Spinal cord (tissue), 10 donors: ENCODE data around the gene LAGE3. TPM values are rescaled to one million over a fixed set of nuclear protein-coding genes. Genes with fewer than 3 reads are reported as not detected.

Experiments used
- DNase-seq, 6 donors: peaks; one replicate each; pipeline versions ENCODE4 v3.0.0 to v3.0.0-alpha.2; 2013 to 2015; ENCODE audit warnings: low spot score in 6 of 6, low read depth in 4 of 6
- H3K27ac ChIP-seq: one replicate; pipeline ENCODE4 v1.5.1; 2013; ENCODE audit warnings: low read depth, low read length, control low read depth
- H3K27me3 ChIP-seq: one replicate; pipeline ENCODE4 v1.6.1; 2013; ENCODE audit warnings: low read length; ENCODE audit not compliant: control insufficient read depth, insufficient read depth
- H3K36me3 ChIP-seq: one replicate; pipeline ENCODE4 v1.6.1; 2013; ENCODE audit warnings: low read length; ENCODE audit not compliant: control insufficient read depth, insufficient read depth
- H3K4me1 ChIP-seq: one replicate; pipeline ENCODE4 v1.6.1; 2013; ENCODE audit warnings: low read length; ENCODE audit not compliant: control insufficient read depth, insufficient read depth
- H3K4me3 ChIP-seq: one replicate; pipeline ENCODE4 v1.5.1; 2013; ENCODE audit warnings: low read depth, low read length, control low read depth
- H3K9me3 ChIP-seq: one replicate; pipeline ENCODE4 v1.6.1; 2013; ENCODE audit warnings: low read length; ENCODE audit not compliant: control insufficient read depth, insufficient read depth
- WGBS: methylation state at CpG from one replicate; pipeline ENCODE4 v1.1.5; 2013; ENCODE audit warnings: missing lambda C conversion rate; ENCODE audit not compliant: insufficient coverage; 5-methylcytosine and 5-hydroxymethylcytosine counted together
- polyA plus RNA-seq, 2 donors: library from polyadenylated mRNA; unstranded; fragments of 120-200 nt; gene quantifications; one replicate each; pipeline ENCODE4 v1.2.1, GENCODE V29; 2013; ENCODE audit not compliant: insufficient read length in 2 of 2
- total RNA-seq, 2 donors: library from RNA; depleted of rRNA in 1 of 2; stranded (reverse); fragments of 120-200 nt in 1 of 2; fragments of >200 nt in 1 of 2; gene quantifications; one replicate each; pipeline versions ENCODE4 v1.2.3 to v1.2.4, GENCODE V29; 2013 to 2014
- donor health status: healthy.

Gene LAGE3
- total and polyA plus RNA-seq, 4 donors: 10.0 to 46.2 (median 41.1) TPM

GRCh38 chrX:154448484-154448883 lies 30.6 kb downstream of the LAGE3 start:
- DNase-seq: no peak
- H3K27me3 ChIP-seq: no peaks in the 10 kb centered on the region
- peaks cover 64% of the 10 kb centered on the region for H3K36me3 ChIP-seq
- no peak overlapping the region for H3K27ac ChIP-seq
- H3K4me1 ChIP-seq: peaks cover 25% of the 10 kb centered on the region
- H3K9me3 ChIP-seq: no peaks in the 10 kb centered on the region
- 90% methylated on average over 14 of the region's 14 CpGs for WGBS
- no peak overlapping the region for H3K4me3 ChIP-seq

GRCh38 chrX:154446430-154446829 lies 32.7 kb downstream of the LAGE3 start:
- no peaks in the 10 kb centered on the region for H3K27me3 ChIP-seq
- H3K4me3 ChIP-seq: no peak overlapping the region
- 89% methylated on average over 12 of the region's 12 CpGs for WGBS
- peaks cover 28% of the 10 kb centered on the region for H3K4me1 ChIP-seq
- H3K36me3 ChIP-seq: peaks cover 73% of the 10 kb centered on the region
- H3K9me3 ChIP-seq: no peaks in the 10 kb centered on the region
- H3K27ac ChIP-seq: no peak overlapping the region
- DNase-seq: no peak

GRCh38 chrX:154445776-154446175 lies 33.3 kb downstream of the LAGE3 start:
- peaks cover 73% of the 10 kb centered on the region for H3K36me3 ChIP-seq
- no peaks in the 10 kb centered on the region for H3K9me3 ChIP-seq
- H3K27me3 ChIP-seq: no peaks in the 10 kb centered on the region
- no peak for DNase-seq
- no peak overlapping the region for H3K4me3 ChIP-seq
- H3K4me1 ChIP-seq: peaks cover 27% of the 10 kb centered on the region
- no peak overlapping the region for H3K27ac ChIP-seq
- 90% methylated on average over 16 of the region's 16 CpGs for WGBS

- Histone ChIP-seq H3K4me3 (peak overlapping the region; percentile 45), H3K9me3 (no peaks in the 10 kb centered on the region), H3K4me1 (peaks cover 31% of the 10 kb centered on the region), H3K27ac (peak overlapping the region; percentile 7), H3K36me3 (peaks cover 73% of the 10 kb centered on the region), H3K27me3 (no peaks in the 10 kb centered on the region)
- 80% methylated on average over 13 of the region's 13 CpGs for WGBS
- DNase-seq: no peak
These were observed 34.3 kb downstream of the LAGE3 start for GRCh38 chrX:154444755-154445246.

GRCh38 chrX:154443992-154444754 lies 34.9 kb downstream of the LAGE3 start, which contains the start of gene FAM50A:
Gene FAM50A (plus strand): TSS chrX:154444141. CDS start chrX:154444236, 95 bp downstream.
- Histone ChIP-seq H3K36me3 (peaks cover 70% of the 10 kb centered on the region), H3K9me3 (no peaks in the 10 kb centered on the region), H3K4me3 (peak within 1 kb of the TSS; percentile 45), H3K27me3 (no peaks in the 10 kb centered on the region), H3K27ac (peak within 1 kb of the TSS; percentile 50), H3K4me1 (peaks cover 33% of the 10 kb centered on the region)
- DNase-seq: peak in 2 of 6 donors; percentile 85 to 86
- WGBS: 27% methylated on average over 94 of the region's 94 CpGs

GRCh38 chrX:154443479-154443910 lies 35.6 kb downstream of the LAGE3 start:
- 49% methylated on average over 9 of the region's 10 CpGs for WGBS
- H3K4me1 ChIP-seq: peaks cover 40% of the 10 kb centered on the region
- no peak for DNase-seq
- H3K36me3 ChIP-seq: peaks cover 69% of the 10 kb centered on the region
- peak overlapping the region; percentile 50 for H3K27ac ChIP-seq
- no peaks in the 10 kb centered on the region for H3K27me3 ChIP-seq
- no peaks in the 10 kb centered on the region for H3K9me3 ChIP-seq
- peak overlapping the region; percentile 10 for H3K4me3 ChIP-seq

- Histone ChIP-seq H3K36me3 (peaks cover 66% of the 10 kb centered on the region), H3K27me3 (no peaks in the 10 kb centered on the region), H3K4me3 (no peak overlapping the region), H3K27ac (no peak overlapping the region), H3K9me3 (no peaks in the 10 kb centered on the region), H3K4me1 (peaks cover 47% of the 10 kb centered on the region)
- WGBS: 70% methylated on average over 20 of the region's 21 CpGs
- no peak for DNase-seq
These were observed 36.9 kb downstream of the LAGE3 start for GRCh38 chrX:154441984-154442707.

- Histone ChIP-seq H3K4me3 (no peak overlapping the region), H3K27me3 (no peaks in the 10 kb centered on the region), H3K4me1 (peaks cover 47% of the 10 kb centered on the region), H3K27ac (no peak overlapping the region), H3K36me3 (peaks cover 60% of the 10 kb centered on the region), H3K9me3 (no peaks in the 10 kb centered on the region)
- 89% methylated on average over 5 of the region's 11 CpGs for WGBS
- no peak for DNase-seq
These were observed 37.5 kb downstream of the LAGE3 start for GRCh38 chrX:154441564-154441963.

GRCh38 chrX:154440623-154441357 lies 38.3 kb downstream of the LAGE3 start:
- WGBS: 82% methylated on average over 17 of the region's 17 CpGs
- DNase-seq: no peak
- no peak overlapping the region for H3K27ac ChIP-seq
- no peaks in the 10 kb centered on the region for H3K27me3 ChIP-seq
- H3K9me3 ChIP-seq: no peaks in the 10 kb centered on the region
- H3K4me1 ChIP-seq: peaks cover 48% of the 10 kb centered on the region
- H3K36me3 ChIP-seq: peaks cover 54% of the 10 kb centered on the region
- no peak overlapping the region for H3K4me3 ChIP-seq
